VCaP (cell line): ENCODE measurements around the gene KCNH8.

ENCODE experiments used
- H3K27ac ChIP-seq: fragments of 450-650 bp; 2 replicates; pipeline ENCODE4 v1.5.1; 2017
- CTCF ChIP-seq: fragments of 450-650 bp; conservative IDR thresholded peaks from 2 replicates; pipeline ENCODE4 v1.5.1; 2017; ENCODE audit warnings: mild to moderate bottlenecking, moderate library complexity

Gene KCNH8

GRCh38 chr3:19151171-19151570, 2.9 kb downstream of the KCNH8 start:
- peak overlapping the region; percentile 97; the same call in 1 of the 2 replicates for H3K27ac ChIP-seq
- TF ChIP-seq CTCF = no peak

GRCh38 chr3:19154693-19155250, 6.5 kb downstream of the KCNH8 start:
- peak overlapping the region; percentile 66 for H3K27ac ChIP-seq
- TF ChIP-seq CTCF = no peak

- no peak for TF ChIP-seq CTCF
- H3K27ac ChIP-seq = peak overlapping the region; percentile 66
Measured at GRCh38 chr3:19155375-19155774, 7.1 kb downstream of the KCNH8 start.

GRCh38 chr3:19159966-19160635, 11.8 kb downstream of the KCNH8 start:
- no peak for TF ChIP-seq CTCF
- no peak overlapping the region for H3K27ac ChIP-seq

GRCh38 chr3:19165654-19166053, 17.3 kb downstream of the KCNH8 start:
- H3K27ac ChIP-seq = no peak overlapping the region
- no peak for TF ChIP-seq CTCF

GRCh38 chr3:19171794-19172193, 23.5 kb downstream of the KCNH8 start:
- no peak overlapping the region for H3K27ac ChIP-seq
- TF ChIP-seq CTCF = no peak

- peak; percentile 53; the same call in 1 of the 2 replicates for TF ChIP-seq CTCF
- no peak overlapping the region for H3K27ac ChIP-seq
Measured at GRCh38 chr3:19173945-19174344, 25.6 kb downstream of the KCNH8 start.
